Loucy (cell line): ENCODE data around the gene ANKRD40.

ENCODE experiments used
- H2AFZ ChIP-seq: fragments of 200-600 bp; sonication (generic); 2 replicates; pipeline ENCODE4 v1.6.0; 2016; ENCODE audit warnings: antibody characterized with exemption, mild to moderate bottlenecking, low read length, moderate library complexity
- H3F3A ChIP-seq: fragments of 200-600 bp; 2 replicates; pipeline ENCODE4 v1.6.0; 2016; ENCODE audit warnings: antibody characterized with exemption, low read depth, mild to moderate bottlenecking
- H3K27me3 ChIP-seq: fragments of 200-600 bp; sonication (generic); 2 replicates; pipeline ENCODE4 v1.6.1; 2014; ENCODE audit warnings: low read length, mild to moderate bottlenecking; ENCODE audit not compliant: insufficient read depth, poor library complexity, severe bottlenecking
- H3K36me3 ChIP-seq: fragments of 200-600 bp; sonication (generic); 2 replicates; pipeline ENCODE4 v1.6.1; 2016; ENCODE audit warnings: low read length; ENCODE audit not compliant: insufficient read depth
- H3K4me1 ChIP-seq: fragments of 200-600 bp; sonication (generic); 2 replicates; pipeline ENCODE4 v1.5.1; 2014; ENCODE audit warnings: low read length, mild to moderate bottlenecking; ENCODE audit not compliant: insufficient read depth, poor library complexity, severe bottlenecking
- H3K4me2 ChIP-seq: fragments of 200-600 bp; sonication (generic); 2 replicates; pipeline ENCODE4 v1.6.0; 2014; ENCODE audit warnings: antibody characterized with exemption, low read length, low read depth, mild to moderate bottlenecking; ENCODE audit not compliant: poor library complexity, severe bottlenecking
- H3K4me3 ChIP-seq: fragments of 200-600 bp; sonication (generic); 2 replicates; pipeline ENCODE4 v1.5.1; 2014; ENCODE audit warnings: low read length, mild to moderate bottlenecking, mixed read lengths; ENCODE audit not compliant: poor library complexity, severe bottlenecking
- H3K79me2 ChIP-seq: fragments of 200-600 bp; sonication (generic); 2 replicates; pipeline ENCODE4 v1.6.1; 2014; ENCODE audit warnings: low read length; ENCODE audit not compliant: insufficient read depth
- H3K9ac ChIP-seq: fragments of 200-600 bp; sonication (generic); 2 replicates; pipeline ENCODE4 v1.6.0; 2014; ENCODE audit warnings: mild to moderate bottlenecking, low read depth, low read length, moderate library complexity; ENCODE audit not compliant: poor library complexity, severe bottlenecking
- H3K9me2 ChIP-seq: fragments of 200-600 bp; sonication (generic); replicated peaks from 2 replicates; pipeline ENCODE4 v1.6.1; 2016; ENCODE audit warnings: low read depth, low read length, mixed read lengths
- H3K9me3 ChIP-seq: fragments of 200-600 bp; sonication (generic); 2 replicates; pipeline ENCODE4 v1.6.1; 2014; ENCODE audit warnings: mild to moderate bottlenecking, antibody characterized with exemption, low read length, low read depth; ENCODE audit not compliant: insufficient read depth
- H4K20me1 ChIP-seq: fragments of 200-600 bp; sonication (generic); 2 replicates; pipeline ENCODE4 v1.6.0; 2014; ENCODE audit warnings: antibody characterized with exemption, low read length, mild to moderate bottlenecking; ENCODE audit not compliant: insufficient read depth, poor library complexity, severe bottlenecking
- EZH2phosphoT487 ChIP-seq: fragments of 200-600 bp; IDR thresholded peaks from 2 replicates; pipeline ENCODE4 v1.6.1; 2018; ENCODE audit warnings: antibody characterized with exemption, mild to moderate bottlenecking, moderate library complexity, borderline replicate concordance
- TF ChIP-seq, protein P1 (sequence below): fragments of 200-600 bp; sonication (generic); conservative IDR thresholded peaks from 2 replicates; pipeline ENCODE4 v1.5.1; 2014; ENCODE audit warnings: mild to moderate bottlenecking, antibody characterized with exemption, low read length

ANKRD40 gene

DNA sequence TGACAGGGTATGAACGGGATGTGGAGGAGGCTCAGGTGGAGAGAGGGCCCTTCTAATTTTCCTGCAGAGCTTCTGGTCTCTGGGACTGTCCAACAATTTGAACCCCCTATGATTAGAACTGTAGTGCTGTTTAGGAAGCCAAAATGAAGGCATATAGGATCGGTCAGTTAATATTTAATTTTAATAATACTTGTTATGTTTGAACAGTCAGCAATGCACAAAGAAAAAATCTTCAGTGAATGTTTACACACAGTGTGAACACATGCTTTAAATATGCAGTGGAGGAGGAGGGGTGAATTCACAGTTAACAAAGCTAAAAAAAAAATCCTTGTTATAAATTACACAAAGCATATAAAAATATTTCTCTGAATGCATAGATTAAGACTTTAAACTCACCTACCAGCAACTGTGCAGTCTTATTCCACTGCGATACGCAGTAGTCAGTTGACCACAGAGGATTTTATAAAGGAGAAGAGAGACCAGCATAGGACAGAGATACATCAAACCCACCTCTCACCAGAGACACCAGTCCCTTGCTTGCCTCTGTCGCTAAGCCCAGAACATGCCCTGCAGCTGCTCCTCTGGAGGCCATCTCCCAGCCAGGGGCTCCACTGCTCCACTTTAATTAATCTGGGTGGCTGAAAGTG is 14.6 kb downstream of the ANKRD40 start:
- Histone ChIP-seq H3K27me3 (no peaks in the 10 kb centered on the region), H3K9me2 (no peaks in the 10 kb centered on the region), H3K9me3 (no peaks in the 10 kb centered on the region), H3K36me3 (peaks cover 44% of the 10 kb centered on the region; the same call in 1 of the 2 replicates), H3K4me2 (no peak overlapping the region), H3K9ac (no peak overlapping the region), H3K4me3 (no peak overlapping the region), H3K79me2 (no peaks in the 10 kb centered on the region), H4K20me1 (no peaks in the 10 kb centered on the region), H2AFZ (no peak overlapping the region), H3K4me1 (peaks cover 4% of the 10 kb centered on the region), H3F3A (no peaks in the 10 kb centered on the region)
- TF ChIP-seq, protein P1, sequence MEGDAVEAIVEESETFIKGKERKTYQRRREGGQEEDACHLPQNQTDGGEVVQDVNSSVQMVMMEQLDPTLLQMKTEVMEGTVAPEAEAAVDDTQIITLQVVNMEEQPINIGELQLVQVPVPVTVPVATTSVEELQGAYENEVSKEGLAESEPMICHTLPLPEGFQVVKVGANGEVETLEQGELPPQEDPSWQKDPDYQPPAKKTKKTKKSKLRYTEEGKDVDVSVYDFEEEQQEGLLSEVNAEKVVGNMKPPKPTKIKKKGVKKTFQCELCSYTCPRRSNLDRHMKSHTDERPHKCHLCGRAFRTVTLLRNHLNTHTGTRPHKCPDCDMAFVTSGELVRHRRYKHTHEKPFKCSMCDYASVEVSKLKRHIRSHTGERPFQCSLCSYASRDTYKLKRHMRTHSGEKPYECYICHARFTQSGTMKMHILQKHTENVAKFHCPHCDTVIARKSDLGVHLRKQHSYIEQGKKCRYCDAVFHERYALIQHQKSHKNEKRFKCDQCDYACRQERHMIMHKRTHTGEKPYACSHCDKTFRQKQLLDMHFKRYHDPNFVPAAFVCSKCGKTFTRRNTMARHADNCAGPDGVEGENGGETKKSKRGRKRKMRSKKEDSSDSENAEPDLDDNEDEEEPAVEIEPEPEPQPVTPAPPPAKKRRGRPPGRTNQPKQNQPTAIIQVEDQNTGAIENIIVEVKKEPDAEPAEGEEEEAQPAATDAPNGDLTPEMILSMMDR: no peak
- TF ChIP-seq EZH2phosphoT487: no peak

DNA sequence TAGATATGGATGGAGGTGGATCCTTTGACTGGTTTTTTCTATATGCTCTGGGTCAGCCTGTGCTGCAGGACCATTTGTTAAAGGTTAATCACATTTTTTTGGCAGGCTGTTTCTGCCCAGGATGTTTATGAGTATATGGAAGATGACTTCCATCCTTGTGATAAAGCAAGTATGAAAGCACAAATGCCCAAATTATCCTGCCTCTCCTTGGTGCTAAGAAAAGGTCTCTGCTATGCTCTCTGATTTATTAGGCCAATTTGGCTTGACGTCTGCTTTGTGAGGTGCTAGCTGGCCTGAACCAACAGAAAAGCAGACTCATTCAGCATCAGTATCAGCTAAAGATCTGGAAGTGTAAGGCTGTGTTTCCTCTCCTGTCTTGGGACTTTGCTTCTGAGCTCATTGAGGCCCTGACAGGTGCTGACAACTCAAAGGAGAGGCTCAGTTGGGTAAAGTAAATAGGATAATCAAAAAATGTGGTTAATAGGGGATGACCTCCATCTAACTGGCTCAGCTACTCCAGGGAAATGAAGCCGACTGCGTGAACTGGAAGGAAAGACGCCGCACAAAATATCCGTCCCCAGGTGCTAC is 15.2 kb downstream of the ANKRD40 start:
- Histone ChIP-seq H3K9me2 (no peaks in the 10 kb centered on the region), H3K9ac (no peak overlapping the region), H3K36me3 (peaks cover 38% of the 10 kb centered on the region; the same call in 1 of the 2 replicates), H3K4me1 (peaks cover 4% of the 10 kb centered on the region), H3K9me3 (no peaks in the 10 kb centered on the region), H3K4me2 (no peak overlapping the region), H4K20me1 (no peaks in the 10 kb centered on the region), H2AFZ (no peak overlapping the region), H3K27me3 (no peaks in the 10 kb centered on the region), H3F3A (no peaks in the 10 kb centered on the region), H3K4me3 (no peak overlapping the region), H3K79me2 (no peaks in the 10 kb centered on the region)
- TF ChIP-seq, protein P1: no peak
- TF ChIP-seq EZH2phosphoT487: no peak

DNA sequence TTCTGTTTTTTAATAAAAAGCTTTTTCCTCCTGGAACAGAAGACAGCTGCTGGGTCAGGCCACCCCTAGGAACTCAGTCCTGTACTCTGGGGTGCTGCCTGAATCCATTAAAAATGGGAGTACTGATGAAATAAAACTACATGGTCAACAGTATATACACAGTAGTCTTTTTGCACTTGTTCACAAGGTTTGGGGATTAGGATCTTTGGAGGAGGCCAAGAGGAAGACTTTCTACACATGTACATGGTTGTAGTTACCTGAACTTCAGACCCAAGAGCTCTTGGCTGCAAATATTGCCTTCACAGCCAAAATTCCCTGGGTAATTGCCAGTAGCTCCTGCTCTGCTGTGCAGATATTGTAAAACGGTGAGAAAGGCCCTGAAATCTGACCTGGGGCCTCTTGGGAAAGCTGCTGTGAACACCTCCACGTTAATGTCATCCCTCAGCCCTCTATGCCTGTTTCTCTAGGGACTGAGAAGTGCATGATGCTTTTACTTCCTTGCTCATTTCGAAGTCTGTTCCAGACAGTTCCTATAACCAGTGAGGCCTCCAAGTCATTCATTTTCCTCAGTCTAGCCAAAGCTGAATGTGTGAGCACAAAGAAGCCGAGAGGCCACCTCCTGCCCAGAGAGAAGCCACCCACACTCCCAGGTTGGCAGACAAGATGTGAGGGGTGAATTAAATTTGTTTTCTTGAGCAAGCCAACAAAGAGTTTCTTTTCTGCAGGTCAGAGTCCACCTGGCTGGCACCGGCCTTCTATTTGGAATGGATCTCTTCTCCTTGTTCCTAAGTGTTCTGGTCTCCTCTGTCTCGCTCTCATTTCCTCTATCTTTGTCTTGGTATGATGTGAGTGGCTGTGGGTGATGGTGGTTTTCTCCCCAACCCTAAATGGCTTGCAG is 15.9 kb downstream of the ANKRD40 start:
- Histone ChIP-seq H4K20me1 (no peaks in the 10 kb centered on the region), H3F3A (no peaks in the 10 kb centered on the region), H3K79me2 (no peaks in the 10 kb centered on the region), H3K36me3 (peaks cover 31% of the 10 kb centered on the region; the same call in 1 of the 2 replicates), H3K4me1 (peaks cover 4% of the 10 kb centered on the region), H3K4me3 (no peak overlapping the region), H3K9ac (no peak overlapping the region), H3K9me2 (no peaks in the 10 kb centered on the region), H2AFZ (no peak overlapping the region), H3K4me2 (no peak overlapping the region), H3K9me3 (no peaks in the 10 kb centered on the region), H3K27me3 (no peaks in the 10 kb centered on the region)
- TF ChIP-seq, protein P1: no peak
- TF ChIP-seq EZH2phosphoT487: no peak
